ENCODE measurements around the gene NFKB2.

NFKB2 gene

GRCh38 chr10:102435529-102436233, 40.2 kb downstream of the NFKB2 start:
- H3K36me3 Mint-ChIP-seq (ENCODE audit: insufficient read depth), result peaks cover 17% of the 10 kb centered on the region
- DNase-seq (ENCODE audit: low spot score in 2 of 2) (no peak), ATAC-seq (replicated peaks; ENCODE audit: extremely low read depth, poor library complexity, severe bottlenecking) (no peak)
- no peaks in the 10 kb centered on the region for H3K9me3 Mint-ChIP-seq
- peaks cover 36% of the 10 kb centered on the region for H3K4me1 Mint-ChIP-seq
- H3K27ac Mint-ChIP-seq (ENCODE audit: low read depth), result peak overlapping the region; percentile 22
- peak overlapping the region; percentile 76 for H3K4me3 Mint-ChIP-seq
- H3K27me3 Mint-ChIP-seq, result no peaks in the 10 kb centered on the region

GRCh38 chr10:102436312-102436711, 40.8 kb downstream of the NFKB2 start:
- DNase-seq (ENCODE audit: low spot score in 2 of 2) (no peak), ATAC-seq (replicated peaks; ENCODE audit: extremely low read depth, poor library complexity, severe bottlenecking) (no peak)
- Mint-ChIP-seq H3K27me3 (no peaks in the 10 kb centered on the region), H3K27ac (ENCODE audit: low read depth) (no peak overlapping the region), H3K36me3 (ENCODE audit: insufficient read depth) (peaks cover 17% of the 10 kb centered on the region), H3K4me1 (peaks cover 36% of the 10 kb centered on the region), H3K4me3 (peak overlapping the region; percentile 76), H3K9me3 (no peaks in the 10 kb centered on the region)

GRCh38 chr10:102437515-102437914, 42.0 kb downstream of the NFKB2 start:
- peaks cover 12% of the 10 kb centered on the region for H3K36me3 Mint-ChIP-seq (ENCODE audit: insufficient read depth)
- no peak overlapping the region for H3K27ac Mint-ChIP-seq (ENCODE audit: low read depth)
- no peak overlapping the region for H3K4me3 Mint-ChIP-seq
- H3K4me1 Mint-ChIP-seq, result peaks cover 24% of the 10 kb centered on the region
- DNase-seq (ENCODE audit: low spot score in 2 of 2) (no peak), ATAC-seq (replicated peaks; ENCODE audit: extremely low read depth, poor library complexity, severe bottlenecking) (no peak)
- no peaks in the 10 kb centered on the region for H3K27me3 Mint-ChIP-seq
- no peaks in the 10 kb centered on the region for H3K9me3 Mint-ChIP-seq

- H3K4me3 Mint-ChIP-seq, result no peak overlapping the region
- H3K9me3 Mint-ChIP-seq, result no peaks in the 10 kb centered on the region
- peaks cover 15% of the 10 kb centered on the region for H3K4me1 Mint-ChIP-seq
- DNase-seq (ENCODE audit: low spot score in 2 of 2) (no peak), ATAC-seq (replicated peaks; ENCODE audit: extremely low read depth, poor library complexity, severe bottlenecking) (no peak)
- peaks cover 4% of the 10 kb centered on the region for H3K36me3 Mint-ChIP-seq (ENCODE audit: insufficient read depth)
- no peak overlapping the region for H3K27ac Mint-ChIP-seq (ENCODE audit: low read depth)
- no peaks in the 10 kb centered on the region for H3K27me3 Mint-ChIP-seq
Measured at GRCh38 chr10:102438374-102438773, 42.9 kb downstream of the NFKB2 start.

GRCh38 chr10:102444851-102445250, 49.3 kb downstream of the NFKB2 start:
- DNase-seq (ENCODE audit: low spot score in 2 of 2) (no peak), ATAC-seq (replicated peaks; ENCODE audit: extremely low read depth, poor library complexity, severe bottlenecking) (no peak)
- Mint-ChIP-seq H3K9me3 (no peaks in the 10 kb centered on the region), H3K4me1 (peaks cover 6% of the 10 kb centered on the region), H3K36me3 (ENCODE audit: insufficient read depth) (no peaks in the 10 kb centered on the region), H3K27me3 (no peaks in the 10 kb centered on the region), H3K27ac (ENCODE audit: low read depth) (no peak overlapping the region), H3K4me3 (no peak overlapping the region)

GRCh38 chr10:102449321-102450123, 54.0 kb downstream of the NFKB2 start:
- Mint-ChIP-seq H3K4me3 (peak overlapping the region; percentile 90), H3K27me3 (no peaks in the 10 kb centered on the region), H3K27ac (ENCODE audit: low read depth) (peak overlapping the region; percentile 92), H3K36me3 (ENCODE audit: insufficient read depth) (peaks cover 9% of the 10 kb centered on the region), H3K4me1 (peaks cover 20% of the 10 kb centered on the region), H3K9me3 (no peaks in the 10 kb centered on the region)
- DNase-seq (ENCODE audit: low spot score in 2 of 2) (peak; percentile 67 to 79), ATAC-seq (replicated peaks; ENCODE audit: extremely low read depth, poor library complexity, severe bottlenecking) (peak; percentile 79)

- Mint-ChIP-seq H3K9me3 (no peaks in the 10 kb centered on the region), H3K4me3 (peak overlapping the region; percentile 90), H3K27ac (ENCODE audit: low read depth) (peak overlapping the region; percentile 92), H3K27me3 (no peaks in the 10 kb centered on the region), H3K4me1 (peaks cover 20% of the 10 kb centered on the region), H3K36me3 (ENCODE audit: insufficient read depth) (peaks cover 9% of the 10 kb centered on the region)
- ATAC-seq (replicated peaks; ENCODE audit: extremely low read depth, poor library complexity, severe bottlenecking) (no peak), DNase-seq (ENCODE audit: low spot score in 2 of 2) (no peak)
Measured at GRCh38 chr10:102450124-102450373, 54.5 kb downstream of the NFKB2 start.

GRCh38 chr10:102450374-102451104, 55.0 kb downstream of the NFKB2 start:
- peak overlapping the region; percentile 92 for H3K27ac Mint-ChIP-seq (ENCODE audit: low read depth)
- peaks cover 20% of the 10 kb centered on the region for H3K4me1 Mint-ChIP-seq
- no peaks in the 10 kb centered on the region for H3K27me3 Mint-ChIP-seq
- DNase-seq (ENCODE audit: low spot score in 2 of 2) (peak; percentile 73 to 88), ATAC-seq (replicated peaks; ENCODE audit: extremely low read depth, poor library complexity, severe bottlenecking) (peak; percentile 86)
- peaks cover 9% of the 10 kb centered on the region for H3K36me3 Mint-ChIP-seq (ENCODE audit: insufficient read depth)
- peak overlapping the region; percentile 90 for H3K4me3 Mint-ChIP-seq
- H3K9me3 Mint-ChIP-seq, result no peaks in the 10 kb centered on the region

GRCh38 chr10:102451105-102451969, 55.8 kb downstream of the NFKB2 start, which contains the start of gene C10orf95:
Gene C10orf95, minus strand, starts transcription at chr10:102451543. Its CDS starts 450 bp downstream, at chr10:102451093.
- Mint-ChIP-seq H3K9me3 (no peaks in the 10 kb centered on the region), H3K4me3 (peak within 1 kb of the TSS; percentile 90), H3K36me3 (ENCODE audit: insufficient read depth) (peaks cover 9% of the 10 kb centered on the region), H3K4me1 (peaks cover 20% of the 10 kb centered on the region), H3K27ac (ENCODE audit: low read depth) (peak within 1 kb of the TSS; percentile 92), H3K27me3 (no peaks in the 10 kb centered on the region)
- DNase-seq (ENCODE audit: low spot score in 2 of 2) (no peak), ATAC-seq (replicated peaks; ENCODE audit: extremely low read depth, poor library complexity, severe bottlenecking) (no peak)
